H9 (cell line): ENCODE data around the gene NFKB2. TPM values are rescaled to one million over a fixed set of nuclear protein-coding genes. Genes with fewer than 3 reads are reported as not detected.

Experiments used
- DNase-seq: peaks from one replicate; pipeline ENCODE4 v3.0.0-alpha.2; 2017
- H2AFZ ChIP-seq: one replicate; pipeline ENCODE4 v1.6.1; 2013; ENCODE audit warnings: mild to moderate bottlenecking, low read length, control low read depth, moderate library complexity
- H2AK5ac ChIP-seq: 2 replicates; pipeline ENCODE4 v1.6.1; 2013; ENCODE audit warnings: low read length, control low read depth, mixed read lengths; ENCODE audit not compliant: insufficient read length
- H2BK120ac ChIP-seq: one replicate; pipeline ENCODE4 v1.6.1; 2013; ENCODE audit warnings: low read depth, mild to moderate bottlenecking, low read length, control low read depth, inconsistent platforms; ENCODE audit not compliant: poor library complexity, severe bottlenecking
- H2BK12ac ChIP-seq: 2 replicates; pipeline ENCODE4 v1.6.1; 2013; ENCODE audit warnings: low read length, control low read depth, mixed read lengths, low read depth; ENCODE audit not compliant: insufficient read length
- H2BK15ac ChIP-seq: 2 replicates; pipeline ENCODE4 v1.6.1; 2013; ENCODE audit warnings: low read depth, low read length, control low read depth
- H2BK20ac ChIP-seq: one replicate; pipeline ENCODE4 v1.6.1; 2013; ENCODE audit warnings: low read depth, mild to moderate bottlenecking, low read length, control low read depth, inconsistent platforms; ENCODE audit not compliant: poor library complexity, severe bottlenecking
- H2BK5ac ChIP-seq: 2 replicates; pipeline ENCODE4 v1.6.1; 2013; ENCODE audit warnings: low read length, control low read depth, mixed read lengths; ENCODE audit not compliant: insufficient read length
- H3K14ac ChIP-seq: 2 replicates; pipeline ENCODE4 v1.6.1; 2013; ENCODE audit warnings: low read length, control low read depth; ENCODE audit not compliant: insufficient read depth
- H3K18ac ChIP-seq: 2 replicates; pipeline ENCODE4 v1.6.1; 2013; ENCODE audit warnings: low read depth, mild to moderate bottlenecking, mixed read lengths, low read length, control low read depth; ENCODE audit not compliant: insufficient read length
- H3K23ac ChIP-seq: 2 replicates; pipeline ENCODE4 v1.6.1; 2013; ENCODE audit warnings: low read length, control low read depth, mixed read lengths, low read depth; ENCODE audit not compliant: insufficient read length
- H3K23me2 ChIP-seq: 2 replicates; pipeline ENCODE4 v1.6.1; 2013; ENCODE audit warnings: low read depth, mild to moderate bottlenecking, mixed read lengths, low read length, control low read depth; ENCODE audit not compliant: insufficient read length, poor library complexity, severe bottlenecking
- H3K27ac ChIP-seq: 2 replicates; pipeline ENCODE4 v1.5.1; 2013; ENCODE audit warnings: low read length, control low read depth, mixed read lengths, low read depth; ENCODE audit not compliant: insufficient read length
- H3K27me3 ChIP-seq: 2 replicates; pipeline ENCODE4 v1.6.1; 2013; ENCODE audit warnings: low read length, control low read depth, inconsistent platforms; ENCODE audit not compliant: insufficient read depth
- H3K4ac ChIP-seq: 2 replicates; pipeline ENCODE4 v1.6.1; 2013; ENCODE audit warnings: low read depth, mild to moderate bottlenecking, control low read depth, inconsistent platforms, low read length, moderate library complexity
- H3K4me1 ChIP-seq: 2 replicates; pipeline ENCODE4 v1.6.1; 2013; ENCODE audit warnings: low read length, control low read depth, inconsistent platforms; ENCODE audit not compliant: insufficient read depth
- H3K4me2 ChIP-seq: 2 replicates; pipeline ENCODE4 v1.6.1; 2013; ENCODE audit warnings: low read length, control low read depth, mixed read lengths; ENCODE audit not compliant: insufficient read length, insufficient read depth
- H3K56ac ChIP-seq: 2 replicates; pipeline ENCODE4 v1.6.1; 2013; ENCODE audit warnings: low read depth, mild to moderate bottlenecking, mixed read lengths, low read length, control low read depth; ENCODE audit not compliant: insufficient read length
- H3K79me1 ChIP-seq: 2 replicates; pipeline ENCODE4 v1.6.1; 2013; ENCODE audit warnings: low read depth, mild to moderate bottlenecking, moderate library complexity, low read length, control low read depth, inconsistent platforms; ENCODE audit not compliant: insufficient read depth, poor library complexity, severe bottlenecking
- H3K79me2 ChIP-seq: 2 replicates; pipeline ENCODE4 v1.6.1; 2013; ENCODE audit warnings: low read length, control low read depth, inconsistent platforms; ENCODE audit not compliant: insufficient read depth
- H3K9ac ChIP-seq: 2 replicates; pipeline ENCODE4 v1.6.1; 2013; ENCODE audit warnings: low read length, control low read depth, mixed read lengths; ENCODE audit not compliant: insufficient read length; ENCODE audit errors: extremely low read depth
- H3K9me3 ChIP-seq: one replicate; pipeline ENCODE4 v1.6.1; 2013; ENCODE audit warnings: low read depth, low read length, inconsistent platforms; ENCODE audit not compliant: control insufficient read depth
- H3T11ph ChIP-seq: one replicate; pipeline ENCODE4 v1.6.1; 2013; ENCODE audit warnings: mild to moderate bottlenecking, low read length, control low read depth, inconsistent platforms
- H4K20me1 ChIP-seq: one replicate; pipeline ENCODE4 v1.6.1; 2013; ENCODE audit not compliant: control insufficient read depth, insufficient read length, insufficient read depth
- H4K5ac ChIP-seq: 2 replicates; pipeline ENCODE4 v1.6.1; 2013; ENCODE audit warnings: low read depth, mild to moderate bottlenecking, mixed read lengths, low read length, control low read depth; ENCODE audit not compliant: insufficient read length
- H4K8ac ChIP-seq: replicated peaks from 2 replicates; pipeline ENCODE4 v1.6.1; 2013; ENCODE audit warnings: low read length, control low read depth, mixed read lengths, low read depth; ENCODE audit not compliant: insufficient read length
- H4K91ac ChIP-seq: 2 replicates; pipeline ENCODE4 v1.6.1; 2013; ENCODE audit warnings: low read depth, mild to moderate bottlenecking, moderate library complexity, mixed read lengths, low read length, control low read depth; ENCODE audit not compliant: insufficient read length
- H3K27ac Mint-ChIP-seq, 3 experiments: 2 replicates in 2 of 3; 3 replicates in 1 of 3; pipeline ENCODE4 v1.8.0; 2020 to 2021; ENCODE audit warnings: mixed read lengths in 3 of 3, mild to moderate bottlenecking in 1 of 3, moderate library complexity in 1 of 3
- H3K27me3 Mint-ChIP-seq: 2 replicates; pipeline ENCODE4 v1.8.0; 2021; ENCODE audit warnings: low read depth, mild to moderate bottlenecking, moderate library complexity, mixed read lengths
- H3K36me3 Mint-ChIP-seq, 3 experiments: 2 replicates in 2 of 3; 3 replicates in 1 of 3; pipeline ENCODE4 v1.8.0; 2020 to 2021; ENCODE audit warnings: low read depth in 3 of 3, mixed read lengths in 3 of 3; ENCODE audit not compliant: insufficient read depth in 1 of 3
- H3K4me1 Mint-ChIP-seq, 2 experiments: 2 replicates each; pipeline ENCODE4 v1.8.0; 2020; ENCODE audit warnings: mixed read lengths in 2 of 2
- H3K4me3 Mint-ChIP-seq, 2 experiments: 2 replicates in 1 of 2; 3 replicates in 1 of 2; pipeline ENCODE4 v1.8.0; 2020 to 2021; ENCODE audit warnings: mild to moderate bottlenecking in 2 of 2, mixed read lengths in 2 of 2, moderate library complexity in 1 of 2
- H3K9me3 Mint-ChIP-seq, 2 experiments: 2 replicates in 1 of 2; 3 replicates in 1 of 2; pipeline ENCODE4 v1.8.0; 2020; ENCODE audit warnings: mild to moderate bottlenecking in 2 of 2, mixed read lengths in 2 of 2, moderate library complexity in 1 of 2
- WGBS: extraction: QIAGEN DNeasy Blood & Tissue Kit; methylation state at CpG from one replicate; pipeline ENCODE4 v1.1.7; 2013; ENCODE audit warnings: missing lambda C conversion rate, low lambda C conversion rate, mixed read lengths; ENCODE audit not compliant: insufficient read length; ENCODE audit errors: extremely low coverage; 5-methylcytosine and 5-hydroxymethylcytosine counted together
- total RNA-seq: library from RNA; stranded (reverse); gene quantifications from 2 replicates; pipeline ENCODE4 v1.2.1, GENCODE V29; 2021
- TF ChIP-seq, protein P1 (sequence below): fragments of 200-600 bp; sonication (generic); conservative IDR thresholded peaks from 3 replicates; pipeline ENCODE4 v1.8.0; 2021; ENCODE audit warnings: antibody characterized with exemption, mild to moderate bottlenecking

Gene NFKB2
- total RNA-seq, 1 experiment from 2014 or later, result 23.7 TPM

GRCh38 chr10:102352066-102352715 is 43.3 kb upstream of the NFKB2 start:
- Histone ChIP-seq H2AFZ (no peak overlapping the region), H2BK20ac (no peak overlapping the region), H3K27me3 (no peaks in the 10 kb centered on the region), H3K23ac (no peak overlapping the region), H3K56ac (no peak overlapping the region), H2BK12ac (no peak overlapping the region), H4K8ac (no peak overlapping the region), H3K4me1 (no peaks in the 10 kb centered on the region), H3T11ph (no peak overlapping the region), H3K4ac (no peak overlapping the region), H3K9ac (no peak overlapping the region), H2BK120ac (no peak overlapping the region), H3K4me2 (no peak overlapping the region), H2BK15ac (no peak overlapping the region), H3K79me2 (no peaks in the 10 kb centered on the region), H4K20me1 (no peaks in the 10 kb centered on the region), H2AK5ac (no peak overlapping the region), H2BK5ac (no peak overlapping the region), H3K23me2 (no peaks in the 10 kb centered on the region), H4K5ac (no peak overlapping the region), H3K18ac (no peak overlapping the region), H4K91ac (no peak overlapping the region), H3K27ac (no peak overlapping the region), H3K79me1 (no peaks in the 10 kb centered on the region), H3K14ac (no peak overlapping the region), H3K9me3 (no peaks in the 10 kb centered on the region)
- peaks cover 14% of the 10 kb centered on the region for H3K27me3 Mint-ChIP-seq
- TF ChIP-seq, protein P1, sequence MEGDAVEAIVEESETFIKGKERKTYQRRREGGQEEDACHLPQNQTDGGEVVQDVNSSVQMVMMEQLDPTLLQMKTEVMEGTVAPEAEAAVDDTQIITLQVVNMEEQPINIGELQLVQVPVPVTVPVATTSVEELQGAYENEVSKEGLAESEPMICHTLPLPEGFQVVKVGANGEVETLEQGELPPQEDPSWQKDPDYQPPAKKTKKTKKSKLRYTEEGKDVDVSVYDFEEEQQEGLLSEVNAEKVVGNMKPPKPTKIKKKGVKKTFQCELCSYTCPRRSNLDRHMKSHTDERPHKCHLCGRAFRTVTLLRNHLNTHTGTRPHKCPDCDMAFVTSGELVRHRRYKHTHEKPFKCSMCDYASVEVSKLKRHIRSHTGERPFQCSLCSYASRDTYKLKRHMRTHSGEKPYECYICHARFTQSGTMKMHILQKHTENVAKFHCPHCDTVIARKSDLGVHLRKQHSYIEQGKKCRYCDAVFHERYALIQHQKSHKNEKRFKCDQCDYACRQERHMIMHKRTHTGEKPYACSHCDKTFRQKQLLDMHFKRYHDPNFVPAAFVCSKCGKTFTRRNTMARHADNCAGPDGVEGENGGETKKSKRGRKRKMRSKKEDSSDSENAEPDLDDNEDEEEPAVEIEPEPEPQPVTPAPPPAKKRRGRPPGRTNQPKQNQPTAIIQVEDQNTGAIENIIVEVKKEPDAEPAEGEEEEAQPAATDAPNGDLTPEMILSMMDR, result peak; percentile 94
- peak; percentile 55 for DNase-seq
- H3K27ac Mint-ChIP-seq, result no peak overlapping the region
- peaks cover 0 to 12% (median 7%) of the 10 kb centered on the region in 3 experiments; a peak in 5 of 7 replicates for H3K36me3 Mint-ChIP-seq
- no peaks in the 10 kb centered on the region for H3K4me1 Mint-ChIP-seq
- H3K4me3 Mint-ChIP-seq, result no peak overlapping the region
- H3K9me3 Mint-ChIP-seq, result no peaks in the 10 kb centered on the region
- WGBS, result no CpG with 5 or more reads among the region's 7 CpGs
